T-helper 1 cell treated with Interleukin-12 subunit alpha and Interleukin-12 subunit beta and Interleukin-4 antibody, amounts not matched to agents 30 μg/mL and 1 μg/mL, for 36 hours (primary cell): Measurements from ENCODE around the gene PAK6.

Experiments
- H3K27ac Mint-ChIP-seq: one replicate; pipeline ENCODE4 v1.8.0; 2021; ENCODE audit warnings: mild to moderate bottlenecking, mixed read lengths
- H3K27me3 Mint-ChIP-seq: one replicate; pipeline ENCODE4 v1.8.0; 2021; ENCODE audit warnings: low read depth, mixed read lengths
- H3K36me3 Mint-ChIP-seq: one replicate; pipeline ENCODE4 v1.8.0; 2021; ENCODE audit warnings: low read depth, mixed read lengths
- H3K4me1 Mint-ChIP-seq: one replicate; pipeline ENCODE4 v1.8.0; 2021; ENCODE audit warnings: low read depth, mixed read lengths
- H3K4me3 Mint-ChIP-seq: one replicate; pipeline ENCODE4 v1.8.0; 2021; ENCODE audit warnings: mild to moderate bottlenecking, moderate library complexity, mixed read lengths
- H3K9me3 Mint-ChIP-seq: one replicate; pipeline ENCODE4 v1.8.0; 2021; ENCODE audit warnings: mixed read lengths

The PAK6 gene

GRCh38 chr15:40238532-40239403 lies at the start of gene PAK6:
TSS of gene PAK6 (plus strand) at chr15:40239063. CDS start at chr15:40264786, 25,723 bp downstream.
- Mint-ChIP-seq H3K36me3 (no peaks in the 10 kb centered on the region), H3K27ac (no peak within 1 kb of the TSS), H3K9me3 (no peaks in the 10 kb centered on the region), H3K4me1 (peaks cover 11% of the 10 kb centered on the region), H3K27me3 (peaks cover 30% of the 10 kb centered on the region), H3K4me3 (no peak within 1 kb of the TSS)

- Mint-ChIP-seq H3K27ac (no peak overlapping the region), H3K27me3 (no peaks in the 10 kb centered on the region), H3K4me1 (peaks cover 10% of the 10 kb centered on the region), H3K9me3 (no peaks in the 10 kb centered on the region), H3K36me3 (peaks cover 35% of the 10 kb centered on the region), H3K4me3 (no peak overlapping the region)
These were observed 48.3 kb upstream of the PAK6 start for GRCh38 chr15:40190591-40190990.

- Mint-ChIP-seq H3K4me3 (no peak overlapping the region), H3K36me3 (peaks cover 49% of the 10 kb centered on the region), H3K27me3 (no peaks in the 10 kb centered on the region), H3K27ac (no peak overlapping the region), H3K4me1 (peaks cover 32% of the 10 kb centered on the region), H3K9me3 (no peaks in the 10 kb centered on the region)
These were observed 45.9 kb upstream of the PAK6 start for GRCh38 chr15:40192942-40193341.

- H3K27ac Mint-ChIP-seq: peak overlapping the region; percentile 71
- H3K4me3 Mint-ChIP-seq: peak overlapping the region; percentile 69
- peaks cover 44% of the 10 kb centered on the region for H3K36me3 Mint-ChIP-seq
- H3K27me3 Mint-ChIP-seq: no peaks in the 10 kb centered on the region
- no peaks in the 10 kb centered on the region for H3K9me3 Mint-ChIP-seq
- H3K4me1 Mint-ChIP-seq: peaks cover 45% of the 10 kb centered on the region
These were observed 41.4 kb upstream of the PAK6 start for GRCh38 chr15:40197434-40197833.

GRCh38 chr15:40198355-40199085 lies 40.3 kb upstream of the PAK6 start:
- peak overlapping the region; percentile 77 for H3K27ac Mint-ChIP-seq

GRCh38 chr15:40204100-40204499 lies 34.8 kb upstream of the PAK6 start:
- Mint-ChIP-seq H3K4me3 (no peak overlapping the region), H3K27me3 (no peaks in the 10 kb centered on the region), H3K36me3 (peaks cover 30% of the 10 kb centered on the region), H3K27ac (no peak overlapping the region), H3K9me3 (no peaks in the 10 kb centered on the region), H3K4me1 (peaks cover 8% of the 10 kb centered on the region)

More at GRCh38 chr15:40198355-40199085, 40.3 kb upstream of the PAK6 start:
- no peaks in the 10 kb centered on the region for H3K9me3 Mint-ChIP-seq
- H3K4me1 Mint-ChIP-seq: peaks cover 42% of the 10 kb centered on the region
- H3K27me3 Mint-ChIP-seq: no peaks in the 10 kb centered on the region
- H3K4me3 Mint-ChIP-seq: no peak overlapping the region
- H3K36me3 Mint-ChIP-seq: peaks cover 45% of the 10 kb centered on the region

GRCh38 chr15:40217166-40217824 lies 21.6 kb upstream of the PAK6 start:
- no peak overlapping the region for H3K27ac Mint-ChIP-seq
- peaks cover 6% of the 10 kb centered on the region for H3K4me1 Mint-ChIP-seq
- peaks cover 27% of the 10 kb centered on the region for H3K36me3 Mint-ChIP-seq
- no peaks in the 10 kb centered on the region for H3K9me3 Mint-ChIP-seq
- no peak overlapping the region for H3K4me3 Mint-ChIP-seq
- no peaks in the 10 kb centered on the region for H3K27me3 Mint-ChIP-seq

- no peak overlapping the region for H3K4me3 Mint-ChIP-seq
- H3K36me3 Mint-ChIP-seq: peaks cover 27% of the 10 kb centered on the region
- H3K27ac Mint-ChIP-seq: peak overlapping the region; percentile 52
- H3K4me1 Mint-ChIP-seq: peaks cover 8% of the 10 kb centered on the region
- no peaks in the 10 kb centered on the region for H3K9me3 Mint-ChIP-seq
- H3K27me3 Mint-ChIP-seq: no peaks in the 10 kb centered on the region
These were observed 19.1 kb upstream of the PAK6 start for GRCh38 chr15:40219801-40220200.

GRCh38 chr15:40222131-40222530 lies 16.7 kb upstream of the PAK6 start:
- no peaks in the 10 kb centered on the region for H3K9me3 Mint-ChIP-seq

GRCh38 chr15:40226736-40227135 lies 12.1 kb upstream of the PAK6 start:
- H3K9me3 Mint-ChIP-seq: no peaks in the 10 kb centered on the region
- peaks cover 19% of the 10 kb centered on the region for H3K36me3 Mint-ChIP-seq
- H3K27ac Mint-ChIP-seq: no peak overlapping the region
- no peak overlapping the region for H3K4me3 Mint-ChIP-seq
- no peaks in the 10 kb centered on the region for H3K27me3 Mint-ChIP-seq
- peaks cover 17% of the 10 kb centered on the region for H3K4me1 Mint-ChIP-seq

More at GRCh38 chr15:40222131-40222530, 16.7 kb upstream of the PAK6 start:
- Mint-ChIP-seq H3K36me3 (peaks cover 29% of the 10 kb centered on the region), H3K27ac (no peak overlapping the region), H3K27me3 (no peaks in the 10 kb centered on the region), H3K4me1 (peaks cover 19% of the 10 kb centered on the region), H3K4me3 (no peak overlapping the region)

- H3K9me3 Mint-ChIP-seq: no peaks in the 10 kb centered on the region
These were observed 9.5 kb upstream of the PAK6 start for GRCh38 chr15:40229316-40229715.

GRCh38 chr15:40229956-40230355 lies 8.9 kb upstream of the PAK6 start:
- Mint-ChIP-seq H3K9me3 (no peaks in the 10 kb centered on the region), H3K36me3 (peaks cover 8% of the 10 kb centered on the region), H3K27ac (no peak overlapping the region), H3K4me1 (peaks cover 12% of the 10 kb centered on the region), H3K4me3 (no peak overlapping the region), H3K27me3 (no peaks in the 10 kb centered on the region)

More at GRCh38 chr15:40229316-40229715, 9.5 kb upstream of the PAK6 start:
- no peaks in the 10 kb centered on the region for H3K27me3 Mint-ChIP-seq
- H3K27ac Mint-ChIP-seq: no peak overlapping the region
- H3K36me3 Mint-ChIP-seq: peaks cover 11% of the 10 kb centered on the region
- no peak overlapping the region for H3K4me3 Mint-ChIP-seq
- H3K4me1 Mint-ChIP-seq: peaks cover 15% of the 10 kb centered on the region

- Mint-ChIP-seq H3K27ac (no peak overlapping the region), H3K36me3 (peaks cover 6% of the 10 kb centered on the region), H3K4me1 (no peaks in the 10 kb centered on the region), H3K4me3 (no peak overlapping the region), H3K27me3 (peaks cover 5% of the 10 kb centered on the region), H3K9me3 (no peaks in the 10 kb centered on the region)
These were observed 6.2 kb upstream of the PAK6 start for GRCh38 chr15:40232625-40233070.
